GM12878 (cell line): Measurements from ENCODE around the gene MASP1. TPM values are rescaled to one million over a fixed set of nuclear protein-coding genes. Genes with fewer than 3 reads are reported as not detected.

ENCODE experiments used
- ATAC-seq: fragments of 200-7000 bp; cut with Tn5 transposase; 3 replicates; pipeline ENCODE4 v1.9.1; 2020; ENCODE audit warnings: mild to moderate bottlenecking, moderate library complexity
- BruUV-seq: library from RNA; stranded (reverse); fragments of 400-500 nt; replicated peaks from 2 replicates; lab custom pipeline; 2021; lab: Mats Ljungman, UMichigan
- CTCF ChIA-PET: fragments of 300-600 bp; sonication (Branson Sonifier 250); formaldehyde crosslinking; extraction: SDS; loops from one replicate; lab custom pipeline; 2021; ENCODE audit warnings: inconsistent platforms; lab: Yijun Ruan, JAX
- POLR2A ChIA-PET: fragments of 350-600 bp; formaldehyde crosslinking; extraction: SDS; loops from one replicate; lab custom pipeline; 2021; ENCODE audit warnings: inconsistent platforms; lab: Charles Lee
- RAD21 ChIA-PET: fragments of 300-600 bp; sonication (Branson Sonifier 250); formaldehyde crosslinking; loops from one replicate; lab custom pipeline; 2023; ENCODE audit warnings: antibody characterized with exemption; ENCODE audit not compliant: unreplicated experiment; lab: Charles Lee
- SMC1A ChIA-PET: fragments of 300-600 bp; sonication (Branson Sonifier 250); formaldehyde crosslinking; loops from one replicate; lab custom pipeline; 2023; ENCODE audit not compliant: unreplicated experiment, uncharacterized antibody; lab: Charles Lee
- DNase-seq: peaks from one replicate; pipeline ENCODE4 v3.0.0-alpha.2; 2011; ENCODE audit warnings: low read depth, low spot score
- FAIRE-seq: peaks from 3 replicates; lab custom pipeline; 2011; peaks lifted over from hg19 to GRCh38; lab: Jason Lieb, UNC
- H2AFZ ChIP-seq: 2 replicates; pipeline ENCODE4 v1.6.0; 2011; ENCODE audit warnings: low read depth, low read length, control low read depth; ENCODE audit not compliant: control insufficient read depth
- H3K27ac ChIP-seq: 2 replicates; pipeline ENCODE4 v1.5.1; 2011; ENCODE audit warnings: control low read depth; ENCODE audit not compliant: control insufficient read depth, insufficient read depth
- H3K27me3 ChIP-seq, 2 experiments: replicated peaks in 1 of 2; 2 replicates each; pipeline versions ENCODE4 v1.6.0 to v1.6.1; 2011; ENCODE audit warnings: low read length in 1 of 2; ENCODE audit not compliant: control insufficient read depth in 2 of 2, insufficient read depth in 2 of 2
- H3K36me3 ChIP-seq, 2 experiments: 2 replicates each; pipeline ENCODE4 v1.5.1; 2011; ENCODE audit warnings: low read length in 1 of 2; ENCODE audit not compliant: control insufficient read depth in 2 of 2, insufficient read depth in 2 of 2
- H3K4me1 ChIP-seq: 2 replicates; pipeline ENCODE4 v1.6.1; 2011; ENCODE audit warnings: mild to moderate bottlenecking, low read length, moderate library complexity, mixed read lengths; ENCODE audit not compliant: control insufficient read depth, insufficient read depth
- H3K4me2 ChIP-seq: 2 replicates; pipeline ENCODE4 v1.6.0; 2011; ENCODE audit warnings: control low read depth; ENCODE audit not compliant: control insufficient read depth, insufficient read depth
- H3K4me3 ChIP-seq: fragments of 200-600 bp; sonication (generic); 2 replicates; pipeline ENCODE4 v1.5.1; 2016
- H3K79me2 ChIP-seq: 2 replicates; pipeline ENCODE4 v1.6.0; 2011; ENCODE audit warnings: low read length; ENCODE audit not compliant: control insufficient read depth, insufficient read depth
- H3K9ac ChIP-seq: 2 replicates; pipeline ENCODE4 v1.8.0; 2011; ENCODE audit warnings: low read length, control low read depth, mixed read lengths; ENCODE audit not compliant: control insufficient read depth, insufficient read depth
- H3K9me3 ChIP-seq: replicated peaks from 3 replicates; pipeline ENCODE4 v1.5.1; 2011; ENCODE audit warnings: mild to moderate bottlenecking, low read length; ENCODE audit not compliant: control insufficient read depth, insufficient read depth
- H4K20me1 ChIP-seq: 2 replicates; pipeline ENCODE4 v1.6.0; 2011; ENCODE audit not compliant: control insufficient read depth, insufficient read depth
- BHLHE40 ChIP-seq, 2 experiments: fragments of 450-650 bp in 1 of 2; IDR thresholded peaks; 2 replicates each; pipeline ENCODE4 v1.6.1; 2011 to 2017; ENCODE audit warnings: low read depth in 2 of 2, borderline replicate concordance in 1 of 2, improper control_type of control experiment in 1 of 2, low read length in 1 of 2, mild to moderate bottlenecking in 1 of 2
- GATAD2B ChIP-seq: fragments of 450-650 bp; conservative IDR thresholded peaks from 2 replicates; pipeline ENCODE4 v1.6.1; 2017; ENCODE audit warnings: low read depth, mild to moderate bottlenecking, moderate library complexity
- IRF4 ChIP-seq: IDR thresholded peaks from 2 replicates; pipeline ENCODE4 v1.6.1; 2011; ENCODE audit warnings: low read depth, low read length
- JUNB ChIP-seq: IDR thresholded peaks from 2 replicates; pipeline ENCODE4 v1.6.1; 2016; ENCODE audit warnings: antibody characterized with exemption, mild to moderate bottlenecking
- NRF1 ChIP-seq: conservative IDR thresholded peaks from 2 replicates; pipeline ENCODE4 v1.6.1; 2011; ENCODE audit warnings: mild to moderate bottlenecking, low read depth, low read length, improper control_type of control experiment
- RAD21 ChIP-seq: IDR thresholded peaks from 2 replicates; pipeline ENCODE4 v1.6.1; 2011; ENCODE audit warnings: mild to moderate bottlenecking, low read depth, low read length, moderate library complexity; ENCODE audit not compliant: insufficient read depth
- YY1 ChIP-seq: IDR thresholded peaks from 2 replicates; pipeline ENCODE4 v1.6.1; 2011; ENCODE audit warnings: low read depth, mild to moderate bottlenecking, low read length
- ZBED1 ChIP-seq: IDR thresholded peaks from 2 replicates; pipeline ENCODE4 v1.6.1; 2016; ENCODE audit warnings: borderline replicate concordance
- ZNF384 ChIP-seq: IDR thresholded peaks from 2 replicates; pipeline ENCODE4 v1.6.1; 2012; ENCODE audit warnings: low read depth, mild to moderate bottlenecking, low read length, improper control_type of control experiment, borderline replicate concordance
- ZZZ3 ChIP-seq: IDR thresholded peaks from 2 replicates; pipeline ENCODE4 v1.6.1; 2011; ENCODE audit warnings: low read depth; ENCODE audit not compliant: control insufficient read depth, insufficient read length
- WGBS: methylation state at CpG from one replicate; pipeline ENCODE4 v1.1.6; 2016; ENCODE audit warnings: low lambda C conversion rate; ENCODE audit not compliant: insufficient replicate concordance, insufficient coverage; ENCODE audit errors: missing lambda C conversion rate; 5-methylcytosine and 5-hydroxymethylcytosine counted together
- in situ Hi-C: fragments of 300-500 bp; cut with MboI; formaldehyde crosslinking; loops from 9 replicates; pipeline ENCODE4 v1.14.3; 2018; ENCODE audit warnings: mixed read lengths
- intact Hi-C: fragments of 100-400 bp; cut with micrococcal nuclease; formaldehyde crosslinking; loops from one replicate; pipeline ENCODE4 v1.14.2; 2022; ENCODE audit not compliant: unreplicated experiment
- polyA plus RNA-seq, 11 experiments: library from polyadenylated mRNA; depleted of rRNA in 4 of 11; unstranded in 6 of 11; stranded (reverse) in 5 of 11; fragments of >200 nt; fragmentation: Nextera tagmentation in 4 of 11; fragmentation: Illumina TruSeq in 1 of 11; extraction: Ambion mirVana in 4 of 11; extraction: Trizol in 1 of 11; gene quantifications; 1 replicate in 1 of 11; 2 replicates in 10 of 11; pipeline versions ENCODE4 v1.2.1 to v1.2.3, GENCODE V29; 2011 to 2016; ENCODE audit warnings: inconsistent platforms in 2 of 11, missing spikeins in 2 of 11, low read depth in 1 of 11
- total RNA-seq, 4 experiments: library from RNA; depleted of rRNA in 3 of 4; stranded (reverse); fragments of >200 nt in 3 of 4; fragmentation: Illumina TruSeq in 1 of 4; extraction: Trizol in 1 of 4; gene quantifications; 2 replicates each; pipeline versions ENCODE4 v1.2.1 to v1.2.3, GENCODE V29; 2013 to 2021

MASP1 gene
- total and polyA plus RNA-seq, 10 of the 15 experiments (the other 5 are each of a cell fraction or from before 2014, with no cell fraction given), result 0.05 TPM; not detected in 9

- in situ Hi-C loops, result no loop called here
- H2AFZ ChIP-seq, result no peak overlapping the region
- H3K79me2 ChIP-seq, result no peaks in the 10 kb centered on the region
- no peaks in the 10 kb centered on the region for H3K4me1 ChIP-seq
- no TSS peak for BruUV-seq
- TF ChIP-seq YY1 (no peak), RAD21 (no peak), ZBED1 (no peak), ZZZ3 (no peak), BHLHE40 (IDR thresholded peaks at IDR 0.05; ENCODE audit: borderline replicate concordance in 1 of 2, low read depth in 2 of 2, low read length in 1 of 2) (no peak)
- H4K20me1 ChIP-seq, result no peaks in the 10 kb centered on the region
- ATAC-seq (no peak), FAIRE-seq (no peak), DNase-seq (no peak)
- no peaks in the 10 kb centered on the region for H3K9me3 ChIP-seq
- POLR2A ChIA-PET, result no interaction called here
- H3K27ac ChIP-seq, result no peak overlapping the region
- peaks cover 4 to 7% of the 10 kb centered on the region in 2 experiments for H3K27me3 ChIP-seq
- H3K36me3 ChIP-seq, result no peaks in the 10 kb centered on the region
- H3K9ac ChIP-seq, result no peak overlapping the region
- RAD21 ChIA-PET, result no interaction called here
- no peak overlapping the region for H3K4me3 ChIP-seq
- H3K4me2 ChIP-seq, result no peak overlapping the region
- CTCF ChIA-PET, result no interaction called here
- WGBS, result 0% methylated on average over 1 of the region's 1 CpG
- intact Hi-C loops, result no loop called here
- SMC1A ChIA-PET, result no interaction called here
Observed at GRCh38 chr3:187287256-187287655, 4.3 kb downstream of the MASP1 start.

GRCh38 chr3:187286467-187287059, 5.0 kb downstream of the MASP1 start:
- TF ChIP-seq IRF4, result no peak
- TF ChIP-seq NRF1, result no peak
- no peak for TF ChIP-seq GATAD2B
- TF ChIP-seq JUNB, result no peak
- TF ChIP-seq ZNF384, result no peak
- ATAC-seq (no peak), FAIRE-seq (no peak), DNase-seq (no peak)
- H3K4me2 ChIP-seq, result no peak overlapping the region
- no peak overlapping the region for H2AFZ ChIP-seq
- SMC1A ChIA-PET, result no interaction called here
- no peaks in the 10 kb centered on the region for H3K79me2 ChIP-seq
- RAD21 ChIA-PET, result no interaction called here
- no TSS peak for BruUV-seq
- intact Hi-C loops (no loop called here), in situ Hi-C loops (no loop called here)
- no peaks in the 10 kb centered on the region for H3K9me3 ChIP-seq
- no peaks in the 10 kb centered on the region for H3K4me1 ChIP-seq
- H3K27me3 ChIP-seq, result peaks cover 4 to 6% of the 10 kb centered on the region in 2 experiments
- CTCF ChIA-PET, result interaction anchor here (0.6 to 0.9 kb wide), 3 partner anchors 10 to 1458 kb away, joined by 3 read pairs; no protein-coding TSS in a partner anchor
- POLR2A ChIA-PET, result interaction anchor here (0.6 kb wide), 1 partner anchor 235 kb away, joined by 3 read pairs; no protein-coding TSS in a partner anchor
- no peak overlapping the region for H3K9ac ChIP-seq
- no peaks in the 10 kb centered on the region for H4K20me1 ChIP-seq
- H3K4me3 ChIP-seq, result no peak overlapping the region
- 33% methylated on average over 5 of the region's 5 CpGs for WGBS
- no peaks in the 10 kb centered on the region for H3K36me3 ChIP-seq
- H3K27ac ChIP-seq, result no peak overlapping the region
